GM13976 (cell line): ENCODE data around the gene POSTN.

Experiments
- DNase-seq: peaks from one replicate; pipeline ENCODE4 v3.0.0; 2012; ENCODE audit warnings: low spot score
- in situ Hi-C: fragments of 300-500 bp; cut with MboI; formaldehyde crosslinking; loops from one replicate; pipeline ENCODE4 v1.12.0; 2022; ENCODE audit warnings: low sequenced_read_pairs, mixed read lengths, inconsistent platforms; ENCODE audit not compliant: unreplicated experiment
- TF ChIP-seq, protein P1 (sequence below): IDR thresholded peaks from 2 replicates; pipeline ENCODE4 v1.5.1; 2012; ENCODE audit warnings: borderline replicate concordance, mild to moderate bottlenecking; ENCODE audit not compliant: insufficient read depth; ENCODE audit errors: extremely low read depth, missing control alignments, control extremely low read depth

POSTN gene

DNA sequence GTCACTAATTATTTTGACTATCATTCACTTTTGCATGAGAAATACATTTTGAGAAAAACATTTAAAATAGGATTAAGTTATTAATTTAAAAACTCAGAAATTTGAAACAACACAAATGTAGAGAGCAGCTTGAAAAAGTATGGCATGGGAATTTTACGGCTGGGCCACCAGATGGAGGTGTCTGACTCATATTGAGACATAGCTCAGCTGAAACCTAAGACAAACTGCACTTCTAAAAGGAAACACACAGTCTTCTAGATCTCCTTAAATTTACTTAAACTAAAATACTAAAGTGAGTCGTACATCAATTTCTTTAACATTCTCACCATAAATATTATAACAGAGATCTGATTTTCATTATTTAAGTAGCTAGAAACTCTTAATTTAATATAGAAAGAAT is 41.9 kb upstream of the POSTN start:
- in situ Hi-C loops, result no loop called here
- no peak for DNase-seq
- TF ChIP-seq, protein P1, sequence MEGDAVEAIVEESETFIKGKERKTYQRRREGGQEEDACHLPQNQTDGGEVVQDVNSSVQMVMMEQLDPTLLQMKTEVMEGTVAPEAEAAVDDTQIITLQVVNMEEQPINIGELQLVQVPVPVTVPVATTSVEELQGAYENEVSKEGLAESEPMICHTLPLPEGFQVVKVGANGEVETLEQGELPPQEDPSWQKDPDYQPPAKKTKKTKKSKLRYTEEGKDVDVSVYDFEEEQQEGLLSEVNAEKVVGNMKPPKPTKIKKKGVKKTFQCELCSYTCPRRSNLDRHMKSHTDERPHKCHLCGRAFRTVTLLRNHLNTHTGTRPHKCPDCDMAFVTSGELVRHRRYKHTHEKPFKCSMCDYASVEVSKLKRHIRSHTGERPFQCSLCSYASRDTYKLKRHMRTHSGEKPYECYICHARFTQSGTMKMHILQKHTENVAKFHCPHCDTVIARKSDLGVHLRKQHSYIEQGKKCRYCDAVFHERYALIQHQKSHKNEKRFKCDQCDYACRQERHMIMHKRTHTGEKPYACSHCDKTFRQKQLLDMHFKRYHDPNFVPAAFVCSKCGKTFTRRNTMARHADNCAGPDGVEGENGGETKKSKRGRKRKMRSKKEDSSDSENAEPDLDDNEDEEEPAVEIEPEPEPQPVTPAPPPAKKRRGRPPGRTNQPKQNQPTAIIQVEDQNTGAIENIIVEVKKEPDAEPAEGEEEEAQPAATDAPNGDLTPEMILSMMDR, result peak; percentile 19

DNA sequence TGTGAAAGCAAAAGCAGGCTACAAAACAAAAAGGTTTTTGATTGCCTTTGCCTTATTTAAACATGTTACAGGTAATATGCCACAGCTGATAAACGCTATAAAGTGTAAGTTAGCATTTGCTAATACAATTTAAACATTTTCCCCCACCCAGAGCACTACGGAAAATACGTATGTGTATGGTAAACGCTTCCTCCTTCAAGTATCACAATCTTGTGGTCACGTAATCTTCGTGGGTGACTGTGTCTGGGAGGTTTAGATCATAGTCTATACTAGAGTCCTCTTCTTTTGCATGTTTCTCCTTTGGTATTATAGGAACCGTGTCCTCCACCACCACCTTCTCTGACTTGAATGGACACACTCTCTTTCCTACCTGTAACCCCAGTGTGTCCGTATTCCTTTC is 38.1 kb upstream of the POSTN start:
- in situ Hi-C loops, result no loop called here
- TF ChIP-seq, protein P1, result no peak
- no peak for DNase-seq

GRCh38 chr13:37632294-37632693 is 33.7 kb upstream of the POSTN start:
- DNase-seq, result no peak
- TF ChIP-seq, protein P1, result no peak
- in situ Hi-C loops, result no loop called here

DNA sequence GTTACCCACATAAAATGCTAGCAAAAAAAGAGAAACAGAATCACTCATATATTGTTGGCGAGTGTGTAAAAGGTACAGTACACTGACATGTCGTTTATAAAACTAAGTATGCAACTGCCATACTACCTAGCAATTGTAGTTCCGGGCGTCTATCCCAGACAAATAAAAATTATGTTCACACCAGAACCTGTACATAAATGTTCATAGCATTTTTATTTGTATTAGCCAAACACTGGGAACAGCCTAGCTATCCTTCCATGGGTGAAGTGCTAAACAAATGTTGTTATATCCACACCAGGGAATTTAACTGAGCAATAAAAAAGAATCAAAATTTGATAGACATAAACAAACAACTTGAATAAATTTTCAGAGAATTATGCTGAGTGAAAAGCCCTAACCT is 28.9 kb upstream of the POSTN start:
- DNase-seq, result no peak
- TF ChIP-seq, protein P1, result no peak

GRCh38 chr13:37621811-37622361 is 23.3 kb upstream of the POSTN start:
- TF ChIP-seq, protein P1, result no peak
- in situ Hi-C loops, result no loop called here
- no peak for DNase-seq

More for the DNA sequence above, 28.9 kb upstream of the POSTN start:
- in situ Hi-C loops, result no loop called here

- no peak for DNase-seq
- in situ Hi-C loops, result no loop called here
- TF ChIP-seq, protein P1, result no peak
Measured at GRCh38 chr13:37618554-37618953, 20.0 kb upstream of the POSTN start.

DNA sequence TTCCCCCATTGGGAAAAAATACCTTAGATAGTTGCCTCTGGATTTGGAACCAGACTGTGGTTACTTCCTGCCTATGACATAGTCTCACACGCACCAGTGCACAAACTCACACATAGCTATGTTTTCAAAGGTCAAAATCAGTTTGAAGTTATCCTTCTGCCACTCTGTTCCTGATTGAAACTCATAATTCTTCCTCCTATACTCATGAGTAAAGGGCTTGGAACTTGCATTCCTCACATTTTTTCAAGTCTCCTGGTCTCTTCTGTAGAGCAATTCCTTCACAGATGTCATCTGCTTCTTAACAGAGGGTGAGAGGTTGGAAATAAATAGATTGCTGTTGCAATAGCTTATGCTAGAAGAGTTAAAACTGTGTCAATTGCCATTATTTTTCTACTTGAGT is 18.6 kb upstream of the POSTN start:
- TF ChIP-seq, protein P1, result no peak
- DNase-seq, result no peak
- in situ Hi-C loops, result no loop called here
